DMS153 treated with DMSO at 0.1 percent for 48 hours (cell line): ENCODE results near the gene ZMYM4.
A peak's percentile ranks its signal among the peaks of the same experiment; 100 is the strongest.

Experiments used
- DNase-seq: peaks from one replicate; lab custom pipeline; 2025; ENCODE audit not compliant: unreplicated experiment; lab: John Stamatoyannopoulos, UW

The ZMYM4 gene

GRCh38 chr1:35274197-35274596 lies 5.7 kb downstream of the ZMYM4 start:
- no peak for DNase-seq

- DNase-seq = no peak
These were observed 10.5 kb downstream of the ZMYM4 start for GRCh38 chr1:35278886-35279554.

GRCh38 chr1:35279555-35279904 lies 11.0 kb downstream of the ZMYM4 start:
- DNase-seq = no peak

- DNase-seq = no peak
These were observed 11.5 kb downstream of the ZMYM4 start for GRCh38 chr1:35280006-35280405.

- DNase-seq = no peak
These were observed 13.1 kb downstream of the ZMYM4 start for GRCh38 chr1:35281565-35281964.

- DNase-seq = no peak
These were observed 13.7 kb downstream of the ZMYM4 start for GRCh38 chr1:35282172-35282571.

GRCh38 chr1:35284852-35285251 lies 16.3 kb downstream of the ZMYM4 start:
- no peak for DNase-seq

- DNase-seq = no peak
These were observed 17.5 kb downstream of the ZMYM4 start for GRCh38 chr1:35285771-35286606.

GRCh38 chr1:35287807-35288640 lies 19.5 kb downstream of the ZMYM4 start:
- DNase-seq = no peak

- DNase-seq = no peak
These were observed 20.3 kb downstream of the ZMYM4 start for GRCh38 chr1:35288761-35289160.

GRCh38 chr1:35290452-35290851 lies 21.9 kb downstream of the ZMYM4 start:
- no peak for DNase-seq

GRCh38 chr1:35294809-35295208 lies 26.3 kb downstream of the ZMYM4 start:
- DNase-seq = no peak

- no peak for DNase-seq
These were observed 29.4 kb downstream of the ZMYM4 start for GRCh38 chr1:35297886-35298285.

- peak; percentile 49 for DNase-seq
These were observed 30.0 kb downstream of the ZMYM4 start for GRCh38 chr1:35298464-35298863.

- no peak for DNase-seq
These were observed 31.9 kb downstream of the ZMYM4 start for GRCh38 chr1:35300376-35300775.

- no peak for DNase-seq
These were observed 33.3 kb downstream of the ZMYM4 start for GRCh38 chr1:35301674-35302392.

GRCh38 chr1:35305383-35305782 lies 36.9 kb downstream of the ZMYM4 start:
- DNase-seq = no peak

GRCh38 chr1:35315649-35316048 lies 47.1 kb downstream of the ZMYM4 start:
- DNase-seq = no peak

- no peak for DNase-seq
These were observed 47.8 kb downstream of the ZMYM4 start for GRCh38 chr1:35316264-35316663.

- DNase-seq = no peak
These were observed 51.6 kb downstream of the ZMYM4 start for GRCh38 chr1:35319988-35320713.
